HG02623 (cell line): ENCODE measurements around the gene CYP11A1.
"Not testable (repeated sequence)": the region's sequence is repeated elsewhere in the genome, so short reads cannot be mapped to it uniquely, and the experiment has no call there.

Experiments
- ATAC-seq: cut with Tn5 transposase; IDR thresholded peaks from one replicate; pipeline ENCODE4 v1.9.1; 2021; ENCODE audit warnings: moderate library complexity; ENCODE audit not compliant: unreplicated experiment

Gene CYP11A1

GRCh38 chr15:74376226-74376625 is 8.8 kb upstream of the CYP11A1 start:
- ATAC-seq = no peak

- no peak for ATAC-seq
Measured at GRCh38 chr15:74375303-74375693, 7.9 kb upstream of the CYP11A1 start.

- no peak for ATAC-seq
Measured at GRCh38 chr15:74374648-74375302, 7.3 kb upstream of the CYP11A1 start.

- ATAC-seq = peak; percentile 68
Measured at GRCh38 chr15:74373731-74374647, 6.5 kb upstream of the CYP11A1 start.

- ATAC-seq = no peak
Measured at GRCh38 chr15:74373056-74373650, 5.7 kb upstream of the CYP11A1 start.

- ATAC-seq = no peak
Measured at GRCh38 chr15:74370471-74370870, 3.0 kb upstream of the CYP11A1 start.

GRCh38 chr15:74369756-74370155 is 2.3 kb upstream of the CYP11A1 start:
- no peak for ATAC-seq

GRCh38 chr15:74369084-74369745 is 1.8 kb upstream of the CYP11A1 start:
- ATAC-seq = no peak

- ATAC-seq = no peak
Measured at GRCh38 chr15:74368121-74368520, 675 bp upstream of the CYP11A1 start.

GRCh38 chr15:74365598-74366445 is 1.6 kb downstream of the CYP11A1 start:
- no peak for ATAC-seq

GRCh38 chr15:74364936-74365597 is 2.4 kb downstream of the CYP11A1 start:
- ATAC-seq = no peak

GRCh38 chr15:74362482-74362881 is 5.0 kb downstream of the CYP11A1 start:
- no peak for ATAC-seq

- not testable (repeated sequence) for ATAC-seq
Measured at GRCh38 chr15:74360855-74361254, 6.6 kb downstream of the CYP11A1 start.

GRCh38 chr15:74359376-74359775 is 8.1 kb downstream of the CYP11A1 start:
- ATAC-seq = not testable (repeated sequence)

- ATAC-seq = not testable (repeated sequence)
Measured at GRCh38 chr15:74357514-74357913, 9.9 kb downstream of the CYP11A1 start.

GRCh38 chr15:74356050-74356449 is 11.4 kb downstream of the CYP11A1 start:
- ATAC-seq = not testable (repeated sequence)

GRCh38 chr15:74353992-74354391 is 13.5 kb downstream of the CYP11A1 start:
- ATAC-seq = not testable (repeated sequence)

- ATAC-seq = no peak
Measured at GRCh38 chr15:74352393-74352910, 15.0 kb downstream of the CYP11A1 start.

- ATAC-seq = no peak
Measured at GRCh38 chr15:74351670-74352069, 15.8 kb downstream of the CYP11A1 start.
